ENCODE data around the gene TASP1.

DNA sequence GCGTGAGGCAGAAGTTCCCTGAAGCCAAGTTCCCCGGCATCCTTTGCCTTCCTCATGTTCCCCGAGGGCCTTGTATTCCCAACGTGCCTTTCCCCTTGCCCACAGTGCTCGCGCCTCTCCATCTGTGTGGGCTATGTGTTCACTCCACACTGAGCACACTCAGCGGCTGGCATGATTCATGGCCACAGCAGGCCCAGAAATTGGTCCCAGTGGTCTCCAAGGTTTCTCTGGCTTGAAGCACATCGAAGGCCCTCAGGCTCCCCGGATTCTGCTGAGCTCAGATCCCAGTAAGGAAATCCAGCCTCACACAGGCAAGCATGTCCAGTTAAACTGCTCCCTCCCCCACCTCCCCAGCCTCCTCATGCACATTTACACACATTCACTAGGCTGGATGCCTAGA is 294.1 kb downstream of the TASP1 start:
- TF ChIP-seq, protein P1, sequence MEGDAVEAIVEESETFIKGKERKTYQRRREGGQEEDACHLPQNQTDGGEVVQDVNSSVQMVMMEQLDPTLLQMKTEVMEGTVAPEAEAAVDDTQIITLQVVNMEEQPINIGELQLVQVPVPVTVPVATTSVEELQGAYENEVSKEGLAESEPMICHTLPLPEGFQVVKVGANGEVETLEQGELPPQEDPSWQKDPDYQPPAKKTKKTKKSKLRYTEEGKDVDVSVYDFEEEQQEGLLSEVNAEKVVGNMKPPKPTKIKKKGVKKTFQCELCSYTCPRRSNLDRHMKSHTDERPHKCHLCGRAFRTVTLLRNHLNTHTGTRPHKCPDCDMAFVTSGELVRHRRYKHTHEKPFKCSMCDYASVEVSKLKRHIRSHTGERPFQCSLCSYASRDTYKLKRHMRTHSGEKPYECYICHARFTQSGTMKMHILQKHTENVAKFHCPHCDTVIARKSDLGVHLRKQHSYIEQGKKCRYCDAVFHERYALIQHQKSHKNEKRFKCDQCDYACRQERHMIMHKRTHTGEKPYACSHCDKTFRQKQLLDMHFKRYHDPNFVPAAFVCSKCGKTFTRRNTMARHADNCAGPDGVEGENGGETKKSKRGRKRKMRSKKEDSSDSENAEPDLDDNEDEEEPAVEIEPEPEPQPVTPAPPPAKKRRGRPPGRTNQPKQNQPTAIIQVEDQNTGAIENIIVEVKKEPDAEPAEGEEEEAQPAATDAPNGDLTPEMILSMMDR (IDR thresholded peaks at IDR 0.05; ENCODE audit: insufficient read depth, low read length, poor library complexity, severe bottlenecking): no peak
- TF ChIP-seq EZH2phosphoT487 (conservative IDR thresholded peaks at IDR 0.05; ENCODE audit: low read length): no peak
